ENCODE results near the gene EPHA5. TPM values are rescaled to one million over a fixed set of nuclear protein-coding genes. Genes with fewer than 3 reads are reported as not detected.

Gene EPHA5
- total RNA-seq, result not detected in 2 replicates

DNA sequence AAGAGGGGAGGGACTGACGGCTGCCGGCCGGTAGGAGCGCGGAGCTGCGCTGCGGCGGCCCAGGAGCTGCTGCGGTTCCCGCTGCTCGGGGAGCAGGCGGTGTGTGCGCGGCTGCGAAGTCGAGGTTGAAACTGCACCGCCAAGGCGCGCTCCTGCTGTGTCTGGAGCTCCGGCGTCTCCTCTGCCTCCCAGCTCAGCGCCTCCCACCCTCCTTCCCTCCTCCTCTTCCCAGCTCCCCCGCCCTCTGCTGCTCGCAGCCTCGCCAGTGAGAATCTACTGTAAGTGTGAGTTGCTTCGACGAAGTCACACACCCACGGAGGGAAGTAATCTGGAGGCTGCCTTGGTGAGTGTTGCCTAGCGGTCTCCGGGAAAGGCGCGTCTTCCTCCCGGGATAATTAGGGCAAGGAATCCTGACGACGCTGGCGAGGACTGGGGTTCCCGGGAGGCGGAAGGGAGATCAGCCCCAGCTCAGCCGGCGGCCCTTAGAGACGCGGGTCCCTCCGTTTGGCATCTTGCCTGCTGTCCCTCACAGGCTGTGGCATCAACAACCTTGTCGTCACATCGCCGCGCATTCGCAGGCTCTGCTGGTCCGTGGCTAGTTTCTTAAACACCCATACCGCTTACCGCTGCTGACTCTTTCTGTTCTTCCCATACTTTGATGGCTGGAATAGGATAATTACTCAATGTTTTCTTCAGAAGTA, at the start of gene EPHA5:
EPHA5 (minus strand) TSS at position 159 of the 701 bp plus-strand sequence. CDS start 747 bp downstream, outside the sequence.

